SU-DHL-6 (cell line): ENCODE measurements around the gene WNT8A.

Experiments used
- H2AFZ ChIP-seq: fragments of 200-600 bp; sonication (generic); 2 replicates; pipeline ENCODE4 v1.6.1; 2014; ENCODE audit warnings: low read depth, mild to moderate bottlenecking, moderate library complexity, mixed read lengths, antibody characterized with exemption, low read length; ENCODE audit not compliant: severe bottlenecking
- H3F3A ChIP-seq: fragments of 200-600 bp; shearing (Covaris generic); 2 replicates; pipeline ENCODE4 v1.6.0; 2016; ENCODE audit warnings: antibody characterized with exemption, mild to moderate bottlenecking; ENCODE audit not compliant: insufficient read depth
- H3K27ac ChIP-seq: fragments of 200-600 bp; sonication (generic); 2 replicates; pipeline ENCODE4 v1.5.1; 2016; ENCODE audit warnings: low read depth, mild to moderate bottlenecking, low read length, moderate library complexity, mixed read lengths
- H3K27me3 ChIP-seq: fragments of 200-600 bp; sonication (generic), shearing (Covaris generic); 2 replicates; pipeline ENCODE4 v1.6.0; 2014; ENCODE audit warnings: mild to moderate bottlenecking, low read length
- H3K36me3 ChIP-seq: fragments of 200-600 bp; sonication (generic); 2 replicates; pipeline ENCODE4 v1.6.1; 2014; ENCODE audit warnings: mild to moderate bottlenecking, low read length, mixed read lengths
- H3K4me2 ChIP-seq: fragments of 300-600, 200-600 bp; shearing (Covaris generic), sonication (generic); 2 replicates; pipeline ENCODE4 v1.6.0; 2014; ENCODE audit warnings: low read length, low read depth, mild to moderate bottlenecking; ENCODE audit not compliant: poor library complexity, severe bottlenecking
- H3K4me3 ChIP-seq: fragments of 200-600 bp; sonication (generic); 2 replicates; pipeline ENCODE4 v1.5.1; 2014; ENCODE audit warnings: antibody characterized with exemption, low read length, mild to moderate bottlenecking, mixed read lengths; ENCODE audit not compliant: insufficient read depth, poor library complexity, severe bottlenecking
- H3K79me2 ChIP-seq: fragments of 200-600 bp; sonication (generic); 2 replicates; pipeline ENCODE4 v1.6.1; 2014; ENCODE audit warnings: mild to moderate bottlenecking, low read length, moderate library complexity; ENCODE audit not compliant: insufficient read depth
- H3K9ac ChIP-seq: fragments of 200-600 bp; sonication (generic); 2 replicates; pipeline ENCODE4 v1.7.0; 2014; ENCODE audit warnings: mild to moderate bottlenecking, low read length
- H3K9me2 ChIP-seq: fragments of 200-600 bp; sonication (generic); replicated peaks from 2 replicates; pipeline ENCODE4 v1.6.1; 2014; ENCODE audit warnings: low read length; ENCODE audit not compliant: insufficient read depth
- H3K9me3 ChIP-seq: fragments of 200-600 bp; sonication (generic); 2 replicates; pipeline ENCODE4 v1.6.1; 2014; ENCODE audit warnings: low read length, mixed read lengths; ENCODE audit not compliant: insufficient read depth
- H4K20me1 ChIP-seq: fragments of 200-600 bp; sonication (generic); 2 replicates; pipeline ENCODE4 v1.6.1; 2014; ENCODE audit warnings: low read depth, mild to moderate bottlenecking, antibody characterized with exemption, low read length, moderate library complexity, mixed read lengths
- CTCF ChIP-seq: fragments of 200-600 bp; sonication (generic); IDR thresholded peaks from one replicate; pipeline ENCODE4 v1.5.1; 2017; ENCODE audit warnings: antibody characterized with exemption, mild to moderate bottlenecking, low read length, moderate library complexity; ENCODE audit not compliant: insufficient read depth, poor library complexity, severe bottlenecking
- EZH2phosphoT487 ChIP-seq: fragments of 200-600 bp; sonication (generic), shearing (Covaris generic); conservative IDR thresholded peaks from 2 replicates; pipeline ENCODE4 v1.6.1; 2018; ENCODE audit warnings: mild to moderate bottlenecking, antibody characterized with exemption, low read length, moderate library complexity, mixed read lengths

WNT8A gene

GRCh38 chr5:138083702-138084101 is at the start of gene WNT8A:
Gene WNT8A, plus strand, starts transcription at chr5:138084033. Its CDS starts 95 bp downstream, at chr5:138084128.
- H3K79me2 ChIP-seq: no peaks in the 10 kb centered on the region
- H3K9me2 ChIP-seq: no peaks in the 10 kb centered on the region
- H3K4me2 ChIP-seq: no peak within 1 kb of the TSS
- H3K27me3 ChIP-seq: no peaks in the 10 kb centered on the region
- TF ChIP-seq EZH2phosphoT487: no peak
- no peak for TF ChIP-seq CTCF
- H3K27ac ChIP-seq: no peak within 1 kb of the TSS
- no peak within 1 kb of the TSS for H3K4me3 ChIP-seq
- H3K36me3 ChIP-seq: no peaks in the 10 kb centered on the region
- no peak within 1 kb of the TSS for H2AFZ ChIP-seq
- H3F3A ChIP-seq: no peaks in the 10 kb centered on the region
- no peaks in the 10 kb centered on the region for H3K9me3 ChIP-seq
- H3K9ac ChIP-seq: no peak within 1 kb of the TSS
- H4K20me1 ChIP-seq: no peaks in the 10 kb centered on the region

GRCh38 chr5:138035605-138036537 is 48.0 kb upstream of the WNT8A start:
- Histone ChIP-seq H3F3A (peaks cover 21% of the 10 kb centered on the region), H3K27ac (no peak overlapping the region), H4K20me1 (no peaks in the 10 kb centered on the region), H3K27me3 (no peaks in the 10 kb centered on the region), H2AFZ (peak overlapping the region; percentile 43), H3K36me3 (no peaks in the 10 kb centered on the region), H3K79me2 (peaks cover 12% of the 10 kb centered on the region), H3K9me3 (no peaks in the 10 kb centered on the region), H3K4me3 (no peak overlapping the region), H3K9me2 (no peaks in the 10 kb centered on the region), H3K4me2 (no peak overlapping the region), H3K9ac (no peak overlapping the region)
- TF ChIP-seq CTCF (peak; percentile 98), EZH2phosphoT487 (no peak)

GRCh38 chr5:138037271-138037670 is 46.6 kb upstream of the WNT8A start:
- no peak for TF ChIP-seq EZH2phosphoT487
- no peak for TF ChIP-seq CTCF
- peaks cover 9% of the 10 kb centered on the region for H3F3A ChIP-seq
- no peaks in the 10 kb centered on the region for H3K36me3 ChIP-seq
- no peak overlapping the region for H2AFZ ChIP-seq
- H3K9me3 ChIP-seq: no peaks in the 10 kb centered on the region
- no peaks in the 10 kb centered on the region for H3K9me2 ChIP-seq
- H3K79me2 ChIP-seq: no peaks in the 10 kb centered on the region
- H3K27me3 ChIP-seq: no peaks in the 10 kb centered on the region
- no peak overlapping the region for H3K4me3 ChIP-seq
- no peaks in the 10 kb centered on the region for H4K20me1 ChIP-seq
- no peak overlapping the region for H3K4me2 ChIP-seq
- H3K9ac ChIP-seq: no peak overlapping the region
- H3K27ac ChIP-seq: no peak overlapping the region
